D341Med (cell line): ENCODE measurements around the gene STK11IP.

Experiments used
- DNase-seq: peaks from one replicate; pipeline ENCODE4 v3.0.0; 2012; ENCODE audit warnings: low spot score

STK11IP gene

GRCh38 chr2:219562049-219563020, 35.3 kb upstream of the STK11IP start:
- no peak for DNase-seq

GRCh38 chr2:219563271-219563928, 34.3 kb upstream of the STK11IP start:
- DNase-seq: no peak

GRCh38 chr2:219565130-219566080, 32.3 kb upstream of the STK11IP start:
- no peak for DNase-seq

- DNase-seq: peak; percentile 8
These were observed 31.0 kb upstream of the STK11IP start for GRCh38 chr2:219566640-219567039.

GRCh38 chr2:219567131-219567530, 30.5 kb upstream of the STK11IP start:
- peak; percentile 17 for DNase-seq

GRCh38 chr2:219567791-219568361, 29.8 kb upstream of the STK11IP start:
- no peak for DNase-seq

- DNase-seq: no peak
These were observed 28.6 kb upstream of the STK11IP start for GRCh38 chr2:219569041-219569440.

- no peak for DNase-seq
These were observed 28.0 kb upstream of the STK11IP start for GRCh38 chr2:219569635-219570034.

GRCh38 chr2:219570194-219570923, 27.3 kb upstream of the STK11IP start:
- DNase-seq: peak; percentile 71

- DNase-seq: peak; percentile 52
These were observed 26.7 kb upstream of the STK11IP start for GRCh38 chr2:219570924-219571310.

GRCh38 chr2:219571311-219572236, 26.1 kb upstream of the STK11IP start, which contains the start of gene OBSL1:
Gene OBSL1, minus strand, starts transcription at chr2:219571539. Its CDS starts 307 bp downstream, at chr2:219571232.
- peak; percentile 74 for DNase-seq

GRCh38 chr2:219572237-219573001, 25.2 kb upstream of the STK11IP start, which contains the start of gene INHA:
Gene INHA, plus strand, starts transcription at chr2:219572310. Its CDS starts 65 bp downstream, at chr2:219572375.
- DNase-seq: no peak

- no peak for DNase-seq
These were observed 24.5 kb upstream of the STK11IP start for GRCh38 chr2:219573166-219573565.

GRCh38 chr2:219574484-219575311, 23.0 kb upstream of the STK11IP start:
- DNase-seq: no peak

GRCh38 chr2:219575566-219576504, 21.8 kb upstream of the STK11IP start:
- DNase-seq: no peak

- no peak for DNase-seq
These were observed 20.9 kb upstream of the STK11IP start for GRCh38 chr2:219576505-219577388.
